HG03432 (cell line): ENCODE data around the gene NTRK1.
"Not testable (repeated sequence)": the region's sequence is repeated elsewhere in the genome, so short reads cannot be mapped to it uniquely, and the experiment has no call there.

Experiments used
- ATAC-seq: cut with Tn5 transposase; IDR thresholded peaks from one replicate; pipeline ENCODE4 v1.9.1; 2021; ENCODE audit warnings: mild to moderate bottlenecking, moderate library complexity; ENCODE audit not compliant: unreplicated experiment

NTRK1 gene

GRCh38 chr1:156911577-156912298 is 51.1 kb downstream of the NTRK1 start:
- no peak for ATAC-seq

GRCh38 chr1:156912310-156912709 is 51.6 kb downstream of the NTRK1 start:
- ATAC-seq = no peak

GRCh38 chr1:156912861-156913808 is 52.5 kb downstream of the NTRK1 start:
- no peak for ATAC-seq

GRCh38 chr1:156913809-156914387 is 53.2 kb downstream of the NTRK1 start:
- no peak for ATAC-seq

GRCh38 chr1:156914440-156914856 is 53.8 kb downstream of the NTRK1 start:
- no peak for ATAC-seq

- ATAC-seq = peak; percentile 48
Observed at GRCh38 chr1:156920233-156921052, 59.8 kb downstream of the NTRK1 start, which contains the start of gene LRRC71. Gene LRRC71, plus strand, starts transcription at chr1:156920632. Its CDS starts 172 bp downstream, at chr1:156920804.

- ATAC-seq = no peak
Observed at GRCh38 chr1:156921053-156921529, 60.4 kb downstream of the NTRK1 start.

GRCh38 chr1:156922986-156923669 is 62.5 kb downstream of the NTRK1 start:
- no peak for ATAC-seq

- no peak for ATAC-seq
Observed at GRCh38 chr1:156923670-156924477, 63.2 kb downstream of the NTRK1 start.

GRCh38 chr1:156924478-156925153 is 64.0 kb downstream of the NTRK1 start:
- no peak for ATAC-seq

GRCh38 chr1:156925154-156926010 is 64.7 kb downstream of the NTRK1 start:
- ATAC-seq = no peak

- no peak for ATAC-seq
Observed at GRCh38 chr1:156926175-156926574, 65.5 kb downstream of the NTRK1 start.

GRCh38 chr1:156926695-156927094 is 66.0 kb downstream of the NTRK1 start:
- ATAC-seq = not testable (repeated sequence)

GRCh38 chr1:156927215-156928042 is 66.8 kb downstream of the NTRK1 start:
- peak; percentile 61 for ATAC-seq

GRCh38 chr1:156928043-156928602 is 67.5 kb downstream of the NTRK1 start:
- ATAC-seq = no peak

- ATAC-seq = no peak
Observed at GRCh38 chr1:156929596-156930238, 69.1 kb downstream of the NTRK1 start.
